Globus pallidus (tissue), 1 donor: ENCODE measurements around the gene TLCD4.
"Not testable (repeated sequence)": the region's sequence is repeated elsewhere in the genome, so short reads cannot be mapped to it uniquely, and the experiment has no call there.

ENCODE experiments used
- DNase-seq: peaks from one replicate; pipeline ENCODE4 v3.0.0-alpha.2; 2015; ENCODE audit warnings: low spot score

Gene TLCD4

GRCh38 chr1:95117207-95118066, at the start of gene TLCD4:
TSS of gene TLCD4 (plus strand) at chr1:95117355. CDS start at chr1:95143902, 26,547 bp downstream.
- peak; percentile 58 for DNase-seq

- no peak for DNase-seq
Measured at GRCh38 chr1:95067568-95067967, 49.6 kb upstream of the TLCD4 start.

GRCh38 chr1:95068956-95069709, 48.0 kb upstream of the TLCD4 start:
- no peak for DNase-seq

- DNase-seq: no peak
Measured at GRCh38 chr1:95069710-95070093, 47.5 kb upstream of the TLCD4 start.

- no peak for DNase-seq
Measured at GRCh38 chr1:95071539-95071938, 45.6 kb upstream of the TLCD4 start.

GRCh38 chr1:95072117-95072516, 45.0 kb upstream of the TLCD4 start:
- DNase-seq: no peak

- peak; percentile 97 for DNase-seq
Measured at GRCh38 chr1:95072532-95073419, 44.4 kb upstream of the TLCD4 start, which contains the start of gene ALG14. TSS of gene ALG14 (minus strand) at chr1:95072951. CDS start at chr1:95072898, 53 bp downstream.

GRCh38 chr1:95073446-95073845, 43.7 kb upstream of the TLCD4 start:
- DNase-seq: peak; percentile 13

GRCh38 chr1:95076034-95076433, 41.1 kb upstream of the TLCD4 start:
- DNase-seq: no peak

GRCh38 chr1:95080446-95080845, 36.7 kb upstream of the TLCD4 start:
- peak; percentile 42 for DNase-seq

GRCh38 chr1:95080879-95081278, 36.3 kb upstream of the TLCD4 start:
- no peak for DNase-seq

GRCh38 chr1:95084317-95085176, 32.6 kb upstream of the TLCD4 start:
- peak; percentile 66 for DNase-seq

- no peak for DNase-seq
Measured at GRCh38 chr1:95085376-95085775, 31.8 kb upstream of the TLCD4 start.

GRCh38 chr1:95086949-95087533, 30.1 kb upstream of the TLCD4 start:
- no peak for DNase-seq

- DNase-seq: no peak
Measured at GRCh38 chr1:95088303-95088702, 28.9 kb upstream of the TLCD4 start.

GRCh38 chr1:95089650-95090287, 27.4 kb upstream of the TLCD4 start:
- no peak for DNase-seq

GRCh38 chr1:95091290-95091689, 25.9 kb upstream of the TLCD4 start:
- DNase-seq: not testable (repeated sequence)

GRCh38 chr1:95092891-95093290, 24.3 kb upstream of the TLCD4 start:
- not testable (repeated sequence) for DNase-seq

GRCh38 chr1:95093296-95093695, 23.9 kb upstream of the TLCD4 start:
- no peak for DNase-seq

GRCh38 chr1:95094923-95095322, 22.2 kb upstream of the TLCD4 start:
- DNase-seq: no peak
